NCI-H524 treated with DMSO at 0.1 percent for 48 hours (cell line): ENCODE results near the gene FOSL1.
A peak's percentile ranks its signal among the peaks of the same experiment; 100 is the strongest.

Experiments used
- DNase-seq: peaks from one replicate; lab custom pipeline; 2025; lab: John Stamatoyannopoulos, UW

The FOSL1 gene

DNA sequence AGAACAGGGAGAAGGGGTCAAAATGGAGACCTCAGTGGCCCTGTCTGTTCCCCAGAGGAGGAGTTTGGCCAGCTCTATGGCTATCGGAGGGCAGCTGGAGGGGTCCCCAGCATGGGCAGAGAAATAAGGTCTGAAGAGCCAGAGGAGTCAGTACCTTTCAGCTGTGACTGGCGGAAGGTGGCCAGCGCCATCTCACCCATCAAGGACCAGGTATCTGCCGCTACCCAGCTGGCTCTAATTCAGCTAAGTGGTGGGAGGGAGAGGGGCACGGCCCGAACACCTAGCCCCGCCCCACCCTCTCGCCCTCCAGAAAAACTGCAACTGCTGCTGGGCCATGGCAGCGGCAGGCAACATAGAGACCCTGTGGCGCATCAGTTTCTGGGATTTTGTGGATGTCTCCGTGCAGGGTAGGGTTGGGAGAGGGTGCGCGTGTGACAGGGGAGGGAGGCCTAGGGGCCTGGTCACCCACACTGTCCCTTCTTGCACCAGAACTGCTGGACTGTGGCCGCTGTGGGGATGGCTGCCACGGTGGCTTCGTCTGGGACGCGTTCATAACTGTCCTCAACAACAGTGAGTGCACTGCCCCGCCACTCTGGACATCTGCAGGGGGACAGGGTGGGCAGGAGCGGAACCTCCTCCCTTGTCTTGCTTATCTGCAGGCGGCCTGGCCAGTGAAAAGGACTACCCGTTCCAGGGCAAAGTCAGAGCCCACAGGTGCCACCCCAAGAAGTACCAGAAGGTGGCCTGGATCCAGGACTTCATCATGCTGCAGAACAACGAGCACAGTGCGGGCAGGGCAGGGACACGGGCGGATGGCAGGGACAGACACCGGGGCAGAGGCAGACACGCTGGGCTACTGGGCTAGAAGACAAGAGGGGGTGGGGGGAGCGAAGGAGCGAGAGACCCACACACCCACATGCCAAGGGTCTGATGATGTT is 17.8 kb downstream of the FOSL1 start:
- no peak for DNase-seq

DNA sequence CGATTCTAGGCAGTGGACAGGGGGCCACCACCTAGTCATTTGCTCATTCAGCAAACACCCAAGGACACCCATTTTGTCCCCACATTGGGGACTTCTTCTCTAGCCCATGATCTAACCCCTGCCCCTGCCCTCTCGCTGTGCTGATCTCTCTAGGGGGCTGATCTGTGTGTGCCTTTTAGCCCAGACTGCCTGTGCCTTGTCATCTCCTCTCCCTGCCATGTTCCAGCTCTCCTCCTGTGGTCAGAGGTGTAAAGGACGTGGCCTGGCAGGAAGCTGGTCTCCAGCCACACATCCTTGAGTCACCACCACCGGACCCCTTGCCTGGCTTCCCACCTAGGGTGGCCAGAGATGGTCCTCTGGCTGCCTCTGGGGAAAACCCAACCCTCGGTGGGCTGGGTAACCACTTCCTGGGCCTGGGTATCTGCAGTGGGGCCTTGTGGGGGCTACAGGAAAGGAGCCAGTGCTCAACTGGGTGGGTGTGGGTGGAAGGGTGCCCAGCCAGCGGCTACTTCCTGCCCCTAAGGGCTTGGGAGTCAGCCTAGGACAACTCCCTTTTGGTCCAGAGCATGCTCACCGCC is 19.3 kb downstream of the FOSL1 start:
- DNase-seq, result no peak

DNA sequence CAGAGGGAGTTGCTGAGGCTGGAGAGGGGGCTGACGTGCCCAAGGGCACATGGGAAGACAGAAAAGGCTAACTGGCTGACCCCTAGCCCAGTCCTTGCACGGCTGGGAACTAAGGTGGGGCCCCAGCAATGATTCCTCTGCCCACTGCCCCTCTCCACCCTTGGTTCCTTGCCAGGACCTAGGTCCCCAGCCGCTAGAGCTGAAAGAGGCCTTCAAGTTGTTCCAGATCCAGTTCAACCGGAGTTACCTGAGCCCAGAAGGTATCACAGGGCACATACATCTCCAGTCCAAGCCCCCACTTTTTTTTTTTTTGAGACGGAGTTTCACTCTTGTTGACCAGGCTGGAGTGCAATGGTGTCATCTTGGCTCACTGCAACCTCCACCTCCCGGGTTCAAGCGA is 20.2 kb downstream of the FOSL1 start:
- no peak for DNase-seq

DNA sequence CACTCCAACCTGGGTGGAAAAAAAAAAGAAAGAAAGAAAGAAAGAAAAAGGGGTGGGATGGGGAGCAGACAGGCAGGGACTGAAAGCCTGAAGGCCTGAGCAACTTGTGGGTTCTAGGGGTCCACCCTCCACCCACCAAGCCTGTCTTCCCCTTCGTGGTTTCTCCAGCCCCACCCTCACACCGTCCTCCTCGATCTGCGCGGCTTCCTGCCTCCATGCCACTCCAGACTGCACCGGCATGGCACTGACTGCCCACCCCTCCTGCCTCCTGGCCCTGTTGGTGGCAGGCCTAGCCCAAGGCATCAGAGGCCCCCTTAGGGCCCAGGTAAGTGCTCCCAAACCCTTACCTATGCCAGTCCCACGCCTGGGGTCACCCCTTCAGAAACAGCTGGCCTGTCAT is 20.6 kb downstream of the FOSL1 start, which contains the start of gene CTSW:
TSS of gene CTSW (plus strand) at position 221 of the 400 bp plus-strand sequence. CDS start at position 239, 18 bp downstream.
- no peak for DNase-seq

DNA sequence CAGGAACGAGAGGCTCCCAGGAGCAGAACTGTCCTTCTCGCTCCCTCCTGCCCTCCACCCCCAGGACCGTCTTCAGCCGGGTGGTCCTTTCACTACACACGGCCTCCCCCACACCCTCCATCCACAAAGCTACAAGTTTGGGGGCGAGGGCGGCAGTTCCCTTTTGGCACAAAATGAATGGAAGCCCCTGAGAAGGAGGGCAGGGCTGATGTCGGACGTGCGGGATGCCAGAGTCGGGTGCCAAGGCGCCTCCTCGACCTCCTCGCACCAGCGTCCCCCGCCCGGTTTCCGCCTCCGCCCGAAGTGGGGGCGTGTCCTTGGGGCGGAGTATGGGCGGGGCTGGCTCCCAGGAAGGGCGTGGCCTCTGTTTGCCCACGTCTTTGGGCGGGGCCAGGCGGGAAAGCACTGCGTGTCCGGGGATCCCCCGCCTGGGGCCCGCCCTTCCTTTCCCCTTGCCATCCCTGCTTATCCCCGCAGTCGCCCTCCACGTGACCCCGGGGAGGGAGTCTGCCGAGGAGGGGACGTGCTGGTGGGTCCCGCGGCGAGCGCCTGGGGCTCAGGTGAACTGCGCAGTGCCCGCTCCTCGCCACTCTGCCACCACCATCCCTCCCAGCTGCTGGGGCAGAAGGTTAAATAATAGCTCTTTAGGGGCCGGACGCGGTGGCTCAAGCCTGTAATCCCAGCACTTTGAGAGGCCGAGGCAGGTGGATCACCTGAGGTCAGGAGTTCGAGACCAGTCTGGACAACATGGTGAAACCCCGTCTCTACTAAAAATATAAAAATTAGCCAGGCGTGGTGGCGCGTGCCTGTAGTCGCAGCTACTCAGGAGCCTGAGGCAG is 26.7 kb downstream of the FOSL1 start:
- DNase-seq, result peak; percentile 60

DNA sequence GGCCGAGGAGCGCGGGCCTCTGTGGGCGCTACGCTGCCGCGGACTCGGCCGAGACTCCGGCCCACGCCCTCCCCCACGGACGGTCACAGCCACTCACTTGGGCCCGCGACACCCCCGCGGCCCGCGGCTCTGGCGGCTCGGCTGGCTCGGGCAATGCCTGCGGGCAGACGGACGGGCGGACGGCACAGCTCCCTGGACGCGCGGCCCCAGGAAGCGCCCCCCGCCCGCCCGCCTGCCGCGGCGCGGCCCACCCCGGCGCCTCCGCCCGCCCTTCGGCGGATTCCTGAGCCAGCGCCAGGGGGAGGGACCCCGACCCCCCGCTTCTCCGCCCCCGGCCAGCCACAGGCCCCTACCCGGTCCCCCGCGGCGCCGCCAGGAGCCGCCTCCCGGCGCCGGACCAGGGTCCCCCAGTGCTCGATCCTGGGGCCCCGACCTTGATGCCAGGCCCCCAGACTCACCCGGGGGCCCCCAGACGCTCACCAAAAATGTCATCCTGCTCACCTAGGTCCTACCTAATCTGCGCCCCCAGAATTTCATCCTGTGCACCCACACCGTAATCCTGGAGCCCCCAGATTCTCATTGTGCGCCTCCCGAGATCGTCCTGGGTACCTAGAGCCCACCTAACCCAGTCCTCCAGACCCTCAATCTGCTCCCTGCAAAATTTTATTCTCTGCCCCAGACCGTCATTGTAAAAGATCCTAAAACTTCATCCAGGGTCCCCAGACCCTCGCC is 27.4 kb downstream of the FOSL1 start, which contains the start of gene EFEMP2:
TSS of gene EFEMP2 (minus strand) at position 215 of the 732 bp plus-strand sequence. CDS start 446 bp downstream, outside the sequence.
- DNase-seq, result no peak

DNA sequence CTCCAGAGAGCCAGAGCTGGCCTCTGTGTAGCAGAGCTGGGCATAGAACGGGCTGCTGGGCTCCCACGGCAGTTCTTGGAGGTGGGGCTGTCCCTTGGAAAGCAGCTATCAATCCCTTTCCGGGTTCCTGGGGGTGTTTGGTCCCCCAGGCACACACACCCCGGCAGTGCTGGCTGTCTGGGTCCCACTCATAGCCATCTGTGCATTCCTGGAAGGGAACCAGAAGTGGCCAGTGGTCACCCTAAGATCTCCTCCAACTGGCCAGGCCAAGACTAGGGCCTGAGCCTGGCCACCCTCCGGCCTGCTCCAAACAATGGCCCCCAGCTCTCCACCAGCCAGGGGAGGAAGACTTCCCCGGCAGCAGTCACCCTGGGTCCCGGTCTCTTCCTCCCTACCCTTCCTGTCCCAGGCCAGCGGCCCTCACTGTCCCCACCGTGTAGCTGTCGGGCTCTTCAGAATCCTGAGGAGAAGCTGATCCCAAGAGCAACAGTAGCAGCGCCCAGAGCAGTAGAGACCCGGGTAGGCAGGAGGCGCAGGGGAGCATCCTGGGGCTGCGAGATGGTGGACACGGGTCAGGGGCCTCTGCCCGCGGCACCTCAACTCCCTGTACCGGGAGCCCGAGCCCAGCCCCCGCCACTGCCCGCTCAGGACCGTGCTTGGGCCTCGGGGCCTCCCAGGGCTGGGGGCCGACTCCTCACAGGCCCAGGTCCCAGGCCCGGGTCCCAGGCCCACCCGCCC is 28.2 kb downstream of the FOSL1 start:
- DNase-seq, result no peak

DNA sequence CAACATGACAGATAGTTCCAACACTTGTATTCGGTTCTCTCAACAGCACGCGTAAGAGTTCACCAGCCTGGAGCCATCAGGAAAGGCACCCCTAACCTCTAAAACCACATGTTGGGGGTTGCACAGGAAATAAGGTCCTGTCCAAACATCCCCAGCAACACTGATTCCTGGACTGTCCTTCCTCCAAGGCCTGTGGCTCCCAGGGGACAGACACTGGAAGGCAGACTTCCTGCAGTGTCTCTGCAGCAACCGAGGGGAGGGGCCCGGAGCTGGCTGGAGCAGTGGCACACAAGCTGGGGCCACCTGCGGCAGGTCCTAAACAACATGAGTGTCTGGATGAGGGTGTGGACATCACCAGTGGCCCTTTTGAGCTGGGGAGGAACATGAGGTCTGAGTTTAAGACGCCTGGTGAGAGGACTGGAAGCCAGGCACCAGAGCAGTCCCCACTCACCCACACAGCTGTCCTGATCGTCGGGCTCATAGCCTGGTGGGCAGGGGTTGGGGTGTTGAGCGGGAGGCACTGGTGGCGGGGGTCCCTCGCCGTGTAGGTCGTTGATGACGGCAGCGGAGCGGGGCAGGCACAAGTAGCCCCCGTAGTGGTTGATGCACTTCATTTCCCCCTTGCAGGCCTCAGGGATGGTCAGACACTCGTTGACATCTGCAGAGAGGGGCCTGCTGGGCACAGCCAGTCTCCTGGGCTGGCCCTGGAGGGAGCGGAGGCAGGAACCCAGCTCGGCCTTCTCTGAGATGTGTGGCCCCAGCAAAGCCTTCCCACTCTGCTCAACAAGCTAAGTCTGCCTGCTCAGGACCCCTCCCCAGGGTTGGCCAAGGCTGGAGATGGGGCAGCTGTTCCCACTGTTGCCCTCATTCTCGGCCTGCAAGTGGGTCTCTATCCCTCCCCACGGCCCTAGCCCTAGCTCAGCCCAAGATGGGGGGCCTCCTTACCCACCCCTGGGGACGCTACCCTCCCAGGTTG is 29.2 kb downstream of the FOSL1 start:
- DNase-seq, result no peak

DNA sequence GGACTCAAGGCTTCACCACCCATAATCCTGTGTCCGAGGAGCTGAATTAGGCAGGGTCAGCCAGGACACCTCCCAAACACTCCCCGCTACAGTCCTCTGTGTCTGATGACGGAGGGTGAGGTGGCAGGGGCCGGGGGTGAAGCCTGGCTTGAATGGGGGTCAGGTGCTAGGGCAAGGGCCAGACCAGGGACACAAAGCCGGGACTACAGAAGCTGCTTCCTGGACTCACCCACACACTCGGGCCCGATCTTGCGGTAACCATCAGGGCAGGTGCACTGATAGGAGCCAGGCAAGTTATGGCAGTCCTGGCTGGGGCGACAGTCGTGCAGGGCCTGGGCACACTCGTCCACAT is 29.9 kb downstream of the FOSL1 start:
- no peak for DNase-seq

- no peak for DNase-seq
Measured at GRCh38 chr11:65869643-65870306, 30.4 kb downstream of the FOSL1 start.

DNA sequence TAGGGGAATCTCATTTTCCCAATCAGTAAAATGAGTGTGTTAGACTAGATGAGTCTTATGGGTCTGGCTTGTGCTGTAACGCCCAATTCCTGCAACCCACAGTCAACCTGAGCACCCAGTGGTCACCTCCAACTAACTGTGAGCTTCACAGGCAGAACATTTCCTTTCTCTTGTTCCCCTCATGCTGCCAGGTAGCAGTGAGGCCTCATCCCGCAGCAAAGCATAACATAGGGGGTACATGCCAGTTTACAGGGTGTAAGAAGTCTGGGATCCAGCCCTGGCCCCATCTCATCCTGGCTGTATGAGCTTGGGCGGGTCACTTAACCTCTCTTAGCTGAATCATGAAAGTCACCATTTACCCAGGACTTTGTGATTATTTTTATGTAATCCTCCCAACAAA is 31.3 kb downstream of the FOSL1 start:
- DNase-seq, result no peak

GRCh38 chr11:65868076-65868667 is 32.0 kb downstream of the FOSL1 start:
- DNase-seq, result no peak

GRCh38 chr11:65867284-65868071 is 32.7 kb downstream of the FOSL1 start:
- DNase-seq, result no peak

GRCh38 chr11:65866509-65867283 is 33.5 kb downstream of the FOSL1 start:
- DNase-seq, result no peak

DNA sequence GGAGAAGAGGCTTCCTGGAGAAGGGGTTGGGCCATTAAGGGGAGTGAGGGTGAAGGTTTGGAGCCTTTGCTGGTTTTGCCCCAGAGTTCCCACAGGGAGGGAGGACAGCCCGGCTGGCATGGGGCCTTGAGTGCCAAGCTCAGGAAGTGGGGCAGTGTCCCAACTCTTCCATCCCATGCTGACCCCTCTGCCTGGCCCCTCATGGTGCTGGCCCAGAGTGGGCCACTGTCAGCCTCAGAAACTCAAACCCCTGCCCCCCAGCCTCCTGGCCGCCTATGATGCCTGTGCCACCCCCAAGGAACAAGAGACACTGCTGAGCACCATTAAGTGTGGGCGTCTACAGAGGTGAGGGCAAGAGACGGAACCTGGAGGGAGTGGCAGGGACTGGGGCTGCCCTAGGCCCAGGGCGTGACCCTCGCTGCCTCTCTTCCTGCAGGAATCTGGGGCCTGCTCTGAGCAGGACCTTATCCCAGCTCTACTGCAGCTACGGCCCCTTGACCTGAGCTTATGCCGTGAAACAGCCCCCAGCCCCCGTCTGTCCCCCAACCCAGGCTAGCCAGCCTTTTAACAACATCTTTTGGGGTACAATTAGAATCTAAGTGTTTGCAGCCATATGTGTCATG is 34.5 kb downstream of the FOSL1 start:
- DNase-seq, result no peak

- DNase-seq, result no peak
Measured at GRCh38 chr11:65864706-65865471, 35.3 kb downstream of the FOSL1 start.
